ENCODE results near the gene CIAPIN1.
"Not testable (repeated sequence)": the region's sequence is repeated elsewhere in the genome, so short reads cannot be mapped to it uniquely, and the experiment has no call there.

CIAPIN1 gene

DNA sequence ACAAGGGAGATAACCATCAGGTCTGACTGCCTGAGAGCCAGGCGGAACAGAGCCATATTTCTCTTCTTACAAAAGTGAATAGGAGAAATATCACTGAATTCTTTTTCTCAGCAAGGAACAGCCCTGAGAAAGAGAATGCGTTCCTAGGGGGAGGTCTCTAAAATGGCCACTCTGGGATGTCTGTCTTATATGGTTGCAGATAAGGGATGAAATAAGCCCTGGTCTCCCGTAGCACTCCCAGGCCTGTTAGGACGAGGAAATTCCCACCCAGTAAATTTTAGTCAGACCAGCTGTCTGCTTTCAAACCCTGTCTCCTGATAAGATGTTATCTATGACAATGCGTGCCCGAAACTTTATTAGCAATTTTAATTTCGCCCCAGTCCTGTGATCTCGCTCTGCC is 7.2 kb downstream of the CIAPIN1 start:
- not testable (repeated sequence) for FAIRE-seq

DNA sequence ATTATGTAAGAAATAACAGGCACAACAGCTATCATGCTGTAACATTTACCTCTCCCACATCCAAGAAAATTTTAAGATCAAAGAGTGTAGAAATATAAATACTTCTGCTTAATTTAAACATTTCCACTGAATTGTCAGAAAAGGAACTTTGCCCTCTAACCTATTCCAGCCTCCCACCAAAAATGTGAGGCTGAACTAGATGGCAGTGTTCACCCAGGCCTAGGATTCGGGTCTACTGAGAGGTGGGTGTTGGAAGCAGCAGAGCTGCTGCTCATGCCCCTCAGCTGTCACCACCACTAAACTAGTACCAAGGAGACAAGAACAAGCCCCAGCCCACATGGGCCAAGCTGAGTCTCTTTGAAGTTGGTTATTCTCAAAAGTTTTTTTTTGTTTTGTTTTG is 11.3 kb downstream of the CIAPIN1 start:
- FAIRE-seq: no peak

DNA sequence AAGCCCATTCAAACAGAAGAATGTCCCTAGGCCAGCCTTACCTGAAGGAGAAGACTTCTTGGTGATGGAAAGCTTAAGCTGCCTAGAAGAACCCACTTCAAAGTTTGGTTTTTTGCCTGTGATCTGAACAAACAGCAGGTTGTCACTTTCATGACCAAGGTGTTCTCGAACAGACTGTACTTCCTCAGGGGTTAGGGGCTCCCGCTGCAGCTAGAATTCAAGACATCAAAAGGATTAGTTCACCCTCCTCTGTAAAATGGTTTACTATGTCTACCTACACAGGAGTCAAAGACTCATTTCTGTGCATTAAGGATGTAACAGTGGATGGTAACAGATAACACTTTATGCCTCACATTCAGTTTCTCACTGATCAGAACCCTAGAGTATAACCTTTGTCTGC is 13.2 kb downstream of the CIAPIN1 start:
- no peak for FAIRE-seq

DNA sequence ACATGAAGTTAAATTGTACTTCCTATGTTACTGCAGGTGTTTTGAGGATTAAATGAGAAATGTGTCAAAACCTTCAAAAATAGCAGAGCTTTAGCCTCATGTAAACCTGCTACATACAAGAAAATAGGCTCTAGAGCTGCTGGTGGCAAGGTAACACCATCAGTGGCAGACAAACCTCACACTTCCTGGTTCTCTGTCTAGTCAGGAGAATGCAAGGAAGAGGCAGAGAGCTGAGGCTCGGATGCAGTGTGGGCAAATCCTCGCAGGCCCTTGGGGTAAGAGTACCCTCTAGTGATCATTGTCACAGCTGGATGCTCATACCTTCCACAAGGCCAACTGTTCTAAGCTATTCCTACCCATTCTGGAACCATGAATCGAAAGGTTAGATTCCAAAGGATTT is 14.2 kb downstream of the CIAPIN1 start:
- FAIRE-seq: no peak

DNA sequence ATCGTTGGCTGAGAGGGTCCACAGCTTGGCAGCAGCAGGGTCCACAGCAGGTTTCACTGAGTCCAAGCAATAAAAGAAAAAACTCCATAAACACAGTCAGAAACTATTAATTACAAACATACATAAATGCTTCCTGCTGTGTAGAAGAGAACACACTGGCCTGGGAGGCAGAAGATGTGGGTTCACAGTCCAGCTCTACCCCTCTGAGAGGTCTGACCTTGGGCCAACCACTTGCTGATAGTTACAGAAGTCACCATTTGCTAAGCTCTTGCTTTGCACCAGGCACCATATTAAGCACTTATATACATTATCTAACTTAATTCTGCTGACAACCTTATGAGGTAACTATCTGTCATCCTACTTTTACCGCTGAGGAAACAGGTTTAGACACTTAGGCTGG is 14.7 kb downstream of the CIAPIN1 start:
- FAIRE-seq: no peak

DNA sequence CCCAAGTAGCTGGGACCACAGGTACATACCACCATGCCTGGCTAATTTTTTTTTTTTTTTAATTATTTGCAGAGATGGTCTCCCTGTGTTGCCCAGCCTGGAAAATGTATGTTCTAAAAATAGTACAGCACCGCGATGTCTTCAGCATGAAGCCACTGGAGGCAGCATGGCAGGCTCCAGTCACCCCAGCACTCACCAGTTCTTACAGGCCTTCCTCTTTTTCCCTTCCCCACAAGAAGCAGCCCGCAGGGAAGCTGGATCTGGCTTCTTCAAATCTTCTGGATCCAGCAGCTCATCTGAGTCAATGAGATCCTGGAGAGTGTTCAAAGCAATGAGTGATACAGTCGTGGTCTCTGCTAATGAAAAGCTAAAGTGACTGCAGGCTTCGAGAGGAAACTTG is 16.2 kb downstream of the CIAPIN1 start:
- FAIRE-seq: no peak

DNA sequence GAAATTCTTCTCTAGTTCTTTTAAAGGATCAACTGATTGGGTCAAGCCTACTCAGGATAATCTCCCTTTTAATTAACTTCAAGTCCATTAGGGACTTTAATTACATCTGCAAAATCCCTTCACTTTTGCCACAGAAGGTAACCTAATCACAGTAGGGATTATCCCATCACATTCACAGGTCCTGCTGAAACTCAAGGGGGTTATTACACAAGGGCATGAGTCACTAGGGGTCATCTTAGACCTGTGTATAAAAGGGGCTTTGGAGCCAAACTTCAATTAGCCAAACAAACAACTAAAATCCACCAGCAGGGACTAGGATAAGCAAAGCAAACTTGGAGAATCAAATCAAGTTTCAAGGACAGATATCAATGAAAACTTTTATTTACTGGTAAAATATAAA is 19.4 kb downstream of the CIAPIN1 start:
- no peak for FAIRE-seq

DNA sequence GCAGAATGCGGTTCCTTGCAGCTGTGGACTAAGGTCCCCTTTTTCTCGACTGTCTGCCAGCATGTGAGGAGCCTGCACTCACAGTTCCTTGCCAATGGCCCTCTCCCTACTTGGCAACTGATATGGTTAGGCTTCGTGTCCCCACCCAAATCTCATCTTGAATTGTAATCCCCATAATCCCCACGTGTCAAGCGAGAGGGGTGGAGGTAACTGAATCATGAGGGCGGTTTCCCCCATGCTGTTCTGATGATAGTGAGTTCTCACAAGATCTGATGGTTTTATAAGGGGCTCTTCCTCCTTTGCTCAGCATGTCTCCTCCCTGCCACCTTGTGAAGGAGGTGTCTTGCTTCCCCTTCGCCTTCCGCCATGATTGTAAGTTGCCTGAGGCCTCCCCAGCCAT is 19.9 kb downstream of the CIAPIN1 start:
- no peak for FAIRE-seq

DNA sequence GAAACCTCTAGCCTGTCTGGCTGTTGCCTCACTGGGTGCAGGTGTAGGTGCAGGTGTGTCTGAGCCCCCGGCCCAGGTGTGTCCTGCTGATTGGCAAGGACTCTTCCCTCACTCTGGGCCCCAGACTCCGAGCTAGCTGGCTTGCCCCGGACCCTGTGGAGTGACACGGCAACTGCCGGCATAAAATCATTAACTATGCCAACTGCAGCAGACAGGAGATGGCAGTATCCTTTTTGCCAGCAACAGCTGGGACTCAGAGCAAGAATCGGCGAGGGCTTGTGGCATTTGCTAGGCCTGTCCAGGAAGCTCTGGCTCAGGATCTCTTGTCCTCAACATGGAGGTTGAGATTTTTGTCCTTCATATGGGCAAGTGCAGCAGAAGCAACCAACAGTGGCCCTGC is 20.8 kb downstream of the CIAPIN1 start:
- FAIRE-seq: no peak

DNA sequence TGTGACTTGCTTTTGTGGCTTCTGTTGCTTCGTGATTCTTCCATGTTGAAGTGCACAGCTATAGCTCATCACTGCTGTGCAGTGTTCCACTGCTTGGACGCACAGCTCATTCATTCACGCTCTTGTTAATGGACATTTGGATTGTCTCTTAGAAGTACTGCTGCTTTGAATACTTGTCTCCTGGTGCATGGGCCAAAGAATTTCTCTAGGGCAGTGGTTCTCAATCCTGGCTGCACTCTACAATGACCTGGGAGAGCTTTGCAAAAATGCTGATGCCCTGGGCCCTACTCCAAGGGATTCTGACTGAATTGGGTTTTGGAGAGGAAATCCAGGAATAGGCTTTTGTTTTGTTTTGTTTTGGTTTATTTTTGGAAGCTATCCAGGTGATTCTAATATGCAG is 22.6 kb downstream of the CIAPIN1 start:
- no peak for FAIRE-seq

DNA sequence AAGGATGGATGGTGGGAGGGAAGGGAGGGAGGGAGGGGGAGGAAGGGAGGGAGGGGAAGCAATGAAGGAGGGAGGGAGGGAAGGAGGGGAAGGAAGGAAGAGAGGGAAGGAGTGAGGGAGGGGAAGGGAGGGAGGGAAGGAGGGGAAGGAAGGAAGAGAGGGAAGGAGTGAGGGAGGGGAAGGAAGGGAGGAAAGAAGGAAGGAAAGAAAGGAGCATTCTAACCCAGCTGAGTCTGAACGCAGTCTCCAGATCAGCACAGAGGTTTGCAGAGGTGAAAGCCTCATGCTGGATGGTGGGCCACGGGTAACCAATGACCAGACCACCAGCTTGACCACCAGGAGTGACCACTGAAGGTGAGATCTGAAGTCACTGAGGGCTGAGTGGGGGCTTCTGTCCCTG is 24.0 kb downstream of the CIAPIN1 start:
- FAIRE-seq: no peak

DNA sequence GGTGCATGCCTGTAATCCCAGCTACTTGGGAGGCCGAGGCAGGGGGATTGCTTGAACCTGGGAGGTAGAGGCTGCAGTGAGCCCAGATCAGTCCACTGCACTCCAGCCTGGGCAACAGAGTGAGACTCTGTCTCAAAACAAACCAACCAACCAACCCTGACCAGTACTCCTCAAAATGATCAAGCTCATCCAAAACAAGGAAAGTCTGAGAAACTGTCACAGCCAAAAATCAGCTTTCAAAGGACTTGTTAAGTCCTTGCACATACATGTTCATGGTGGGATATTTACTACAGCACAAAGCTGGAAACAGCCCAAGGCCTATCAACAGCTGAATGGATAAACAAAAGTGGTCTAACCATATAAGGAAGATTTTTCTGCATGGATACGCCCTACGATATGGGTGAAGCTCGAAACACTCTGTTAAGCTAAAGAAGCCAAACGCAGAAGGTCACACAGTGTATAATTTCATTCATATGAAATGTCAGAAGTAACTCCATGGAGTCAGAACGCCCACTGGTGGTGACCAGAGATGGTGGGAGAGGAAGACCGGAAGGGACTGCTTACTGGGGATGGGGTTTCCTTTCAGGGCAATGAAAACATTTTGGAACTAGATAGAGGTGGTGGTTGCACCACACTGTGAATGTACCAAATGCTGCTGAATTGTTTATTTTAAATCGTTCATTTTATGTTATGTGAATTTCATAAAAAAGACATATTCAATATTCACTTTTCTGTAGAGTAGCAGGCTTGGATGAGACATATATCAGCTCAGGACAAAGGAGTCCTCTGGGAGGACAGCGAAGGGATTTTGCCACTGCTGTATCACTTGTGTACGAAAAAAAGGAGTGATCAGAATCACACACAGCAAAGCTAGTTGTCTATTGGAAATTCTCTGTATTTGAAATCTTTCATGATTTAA is 24.9 kb downstream of the CIAPIN1 start:
- no peak for FAIRE-seq

DNA sequence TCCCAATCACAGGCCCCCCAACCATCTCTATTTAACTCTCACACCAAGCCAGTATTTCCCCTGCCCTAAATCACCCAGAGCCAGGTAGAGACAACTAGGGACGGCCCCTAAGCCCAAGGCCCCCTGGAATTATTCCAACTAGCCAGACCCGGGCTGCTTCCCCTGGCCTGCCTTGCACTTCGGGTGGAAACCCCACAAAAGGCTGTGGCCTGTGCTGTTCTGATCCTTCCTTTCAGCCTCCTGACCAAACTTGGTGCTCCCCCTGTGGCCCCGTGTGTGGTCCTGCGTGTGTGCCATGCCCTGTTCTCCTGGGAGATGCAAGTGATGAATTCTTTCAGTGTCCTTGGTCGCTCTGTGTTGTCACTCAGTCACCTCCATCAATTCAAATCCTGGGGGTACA is 27.7 kb downstream of the CIAPIN1 start:
- FAIRE-seq: no peak

DNA sequence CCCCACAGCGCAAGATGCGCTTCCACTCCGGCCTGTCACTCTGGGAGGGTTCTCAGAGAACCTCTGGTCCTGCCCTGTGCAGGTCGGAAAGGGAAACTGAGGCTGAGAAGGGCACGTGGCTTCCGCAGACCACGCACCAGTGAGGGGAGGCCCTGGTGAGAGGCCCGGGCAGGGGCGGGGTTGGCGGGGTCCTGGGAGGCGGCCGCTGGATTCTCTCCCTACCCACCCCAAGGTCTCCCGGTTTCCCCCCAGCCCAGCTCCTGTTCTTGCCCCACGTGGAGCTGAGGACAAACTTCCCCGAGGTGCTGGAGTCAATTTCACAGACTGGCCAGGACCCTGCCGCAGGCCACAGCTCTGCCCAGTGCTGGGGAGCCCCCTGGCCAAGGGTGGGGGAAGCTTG is 31.1 kb downstream of the CIAPIN1 start:
- FAIRE-seq: no peak

DNA sequence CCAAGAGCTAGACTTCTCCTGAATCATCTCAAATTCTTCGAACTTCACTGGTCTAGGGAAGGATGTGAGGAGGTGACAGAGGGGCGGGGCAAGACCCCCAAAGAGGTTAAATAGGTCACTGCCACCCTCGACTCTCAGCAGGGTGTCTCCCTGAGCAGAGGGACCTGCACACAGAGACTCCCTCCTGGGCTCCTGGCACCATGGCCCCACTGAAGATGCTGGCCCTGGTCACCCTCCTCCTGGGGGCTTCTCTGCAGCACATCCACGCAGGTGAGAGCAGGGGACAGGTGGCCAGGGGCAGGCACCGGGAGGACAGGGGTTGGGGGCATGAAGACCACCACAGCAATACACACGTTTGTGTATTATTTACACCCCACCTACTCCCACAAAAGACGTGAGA is 33.5 kb downstream of the CIAPIN1 start:
- FAIRE-seq: no peak

DNA sequence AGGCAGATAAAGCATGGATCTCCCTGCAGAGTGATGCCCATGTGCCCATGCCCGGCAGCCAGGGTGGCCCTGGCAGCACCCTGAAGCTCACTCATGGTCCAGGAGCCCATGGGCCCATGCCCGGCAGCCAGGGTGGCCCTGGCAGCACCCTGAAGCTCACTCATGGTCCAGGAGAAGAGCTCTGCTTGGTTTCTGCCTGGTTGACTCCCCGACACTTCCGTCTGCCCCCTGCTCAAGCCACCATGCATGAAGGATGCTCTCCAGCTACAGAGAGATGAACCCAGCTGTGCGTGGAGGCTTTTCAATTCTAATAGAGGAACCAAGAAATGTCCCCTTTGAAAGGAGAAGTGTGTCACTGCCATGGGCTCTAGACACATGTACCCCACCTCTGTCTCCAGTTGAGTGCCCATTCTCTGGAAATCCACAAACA is 33.9 kb downstream of the CIAPIN1 start:
- FAIRE-seq: no peak

DNA sequence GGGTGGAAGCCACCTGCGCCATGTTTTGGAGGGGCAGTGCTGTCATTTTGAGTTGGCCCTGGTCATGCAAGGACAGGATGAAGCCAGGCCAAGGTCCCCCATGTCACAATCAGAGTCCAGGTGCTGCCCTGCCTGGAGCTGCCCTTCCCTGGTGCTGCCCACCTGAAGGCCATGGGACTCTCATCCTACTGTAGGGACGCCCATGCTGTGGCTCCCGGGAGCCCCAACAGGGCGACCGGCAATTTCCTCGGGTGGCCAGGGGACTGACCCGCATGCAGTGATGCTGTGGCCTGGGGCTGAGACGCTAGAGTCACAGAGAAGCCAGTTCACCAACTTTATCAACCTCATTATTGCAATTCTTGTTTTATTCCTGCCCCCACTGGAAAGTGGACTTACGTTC is 34.6 kb downstream of the CIAPIN1 start:
- FAIRE-seq: no peak

DNA sequence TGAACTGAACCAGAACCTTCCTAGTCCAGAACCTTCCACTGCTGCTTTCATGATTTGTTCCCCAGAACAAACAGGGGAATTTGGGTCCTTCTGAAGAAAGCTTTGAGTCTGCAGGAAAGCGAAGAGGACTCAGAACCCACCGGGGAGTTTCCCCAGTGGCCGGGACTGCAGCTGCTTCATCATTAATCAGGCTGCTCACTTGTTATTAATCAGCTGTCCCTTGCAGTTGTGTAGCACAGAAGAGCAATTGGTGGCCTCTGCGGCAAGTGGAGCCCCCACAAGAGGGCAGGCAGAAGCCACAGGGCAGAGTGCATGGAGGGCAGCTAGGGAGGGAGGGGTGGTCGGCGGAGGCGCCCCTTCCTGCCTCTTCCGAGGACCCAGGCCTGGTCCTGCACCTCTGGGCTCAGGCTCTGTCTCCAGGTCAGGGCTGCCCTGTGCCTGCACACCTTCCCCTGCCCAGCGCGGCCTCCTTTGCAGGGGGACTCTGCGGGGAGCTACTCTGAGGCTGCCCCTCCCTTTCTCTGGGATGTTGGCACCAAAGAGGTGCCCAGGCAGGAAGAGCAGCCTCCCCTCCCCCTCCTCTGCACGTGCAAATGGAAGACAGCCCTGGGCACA is 35.7 kb downstream of the CIAPIN1 start:
- no peak for FAIRE-seq

DNA sequence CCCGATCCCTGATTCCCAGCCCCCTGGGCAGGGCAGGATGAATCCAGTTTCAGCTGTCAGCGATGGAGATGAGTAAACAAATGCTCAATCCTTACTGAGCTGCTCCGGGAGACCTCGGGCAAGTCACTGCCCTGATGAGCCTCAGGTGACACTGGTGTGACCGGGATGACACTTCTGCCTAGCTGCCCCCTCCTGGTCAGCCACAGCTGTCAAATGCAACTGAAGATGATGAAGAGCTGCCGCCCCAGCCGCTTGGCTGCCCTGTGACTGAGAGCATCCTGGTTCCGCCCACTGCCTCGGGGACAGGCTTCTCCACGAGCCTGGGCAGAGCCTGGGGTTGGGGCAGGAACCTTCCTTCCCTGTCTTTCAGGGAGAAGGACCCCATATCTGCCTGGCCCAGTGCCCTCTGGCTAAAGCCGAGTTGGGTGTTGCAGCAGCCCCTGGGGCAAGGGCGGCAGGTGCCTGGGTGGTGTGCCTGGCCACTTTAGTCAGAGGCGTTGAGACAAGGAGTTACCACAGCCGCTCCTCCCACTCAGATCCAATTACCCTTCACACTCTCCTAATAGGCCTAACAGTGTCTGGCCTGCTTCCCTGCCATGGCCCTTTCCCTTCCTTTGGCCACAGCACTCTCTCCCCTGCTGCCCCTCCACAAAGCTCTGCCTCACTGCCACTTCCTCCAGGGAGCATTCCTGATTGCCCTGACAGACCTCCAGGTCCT is 37.2 kb downstream of the CIAPIN1 start:
- FAIRE-seq: no peak

DNA sequence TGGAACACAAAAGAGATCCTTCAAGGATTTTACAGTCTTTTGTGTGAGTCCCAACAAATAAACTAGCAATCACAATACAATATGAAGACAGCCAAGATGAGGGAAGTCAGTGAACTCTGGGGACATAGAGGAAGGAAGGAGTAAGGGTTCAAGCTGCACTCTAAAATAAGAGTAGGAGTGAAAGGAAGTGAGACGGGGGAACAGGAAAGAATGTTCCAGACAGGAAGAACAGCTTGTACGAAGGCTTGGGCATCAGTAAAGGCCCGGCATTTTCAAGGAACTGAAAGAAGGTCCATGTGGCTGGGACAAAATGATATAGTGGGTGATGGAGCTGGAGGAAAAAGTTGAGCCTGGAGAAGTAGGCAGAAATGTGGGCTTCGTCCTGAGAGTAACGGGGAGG is 38.1 kb downstream of the CIAPIN1 start:
- FAIRE-seq: no peak

DNA sequence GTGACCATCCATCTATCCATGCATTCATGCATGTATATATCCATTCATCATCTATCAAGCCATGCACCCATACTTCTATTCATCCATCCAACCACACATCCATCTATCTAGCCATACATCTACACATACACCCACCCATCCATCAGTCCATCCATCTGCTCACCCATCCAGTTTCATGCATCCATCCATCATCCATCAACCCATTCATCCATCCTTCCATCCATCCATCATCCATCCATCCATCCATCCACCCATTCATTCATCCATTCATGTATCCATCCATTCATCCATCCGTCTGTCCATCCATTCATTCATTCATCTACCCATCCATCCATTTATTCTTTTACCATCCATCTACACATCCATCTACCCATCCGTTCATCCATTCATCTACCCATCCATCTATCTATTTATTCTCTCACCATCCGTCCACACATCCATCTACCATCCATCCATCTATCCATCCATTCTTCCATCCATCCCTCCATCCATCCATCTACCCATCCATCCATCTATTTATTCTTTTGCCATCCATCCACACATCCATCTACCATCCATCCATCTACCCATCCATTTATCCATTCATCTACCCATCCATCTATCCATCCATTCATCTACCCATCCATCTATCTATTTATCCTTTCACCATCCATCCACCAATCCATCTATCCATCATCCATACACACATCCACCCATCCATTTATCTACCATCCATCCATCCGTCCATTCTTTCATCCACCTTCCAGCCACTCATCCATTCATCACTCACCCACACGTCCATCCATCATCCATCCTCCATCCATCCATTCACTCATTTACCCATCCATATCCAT is 39.4 kb downstream of the CIAPIN1 start:
- FAIRE-seq: no peak

DNA sequence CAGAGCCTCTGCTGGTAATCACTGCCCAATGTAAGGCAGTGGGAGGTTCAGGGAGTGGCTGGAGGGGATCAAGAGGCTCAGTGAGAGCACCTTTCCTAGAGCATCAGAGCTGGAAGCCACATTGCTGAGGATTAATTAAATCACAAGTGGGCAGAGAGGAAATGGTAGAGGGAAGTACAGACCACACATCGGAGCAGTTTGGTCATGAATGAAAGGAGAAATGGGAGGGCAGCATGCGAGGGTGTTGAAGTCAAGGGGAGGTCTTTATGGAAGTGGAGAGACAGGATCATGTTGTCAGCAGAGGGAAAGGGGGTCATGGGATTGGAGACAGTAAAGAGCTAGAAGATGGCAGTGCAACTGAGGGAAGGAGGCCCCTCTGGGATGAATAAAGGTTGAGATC is 40.3 kb downstream of the CIAPIN1 start:
- no peak for FAIRE-seq

DNA sequence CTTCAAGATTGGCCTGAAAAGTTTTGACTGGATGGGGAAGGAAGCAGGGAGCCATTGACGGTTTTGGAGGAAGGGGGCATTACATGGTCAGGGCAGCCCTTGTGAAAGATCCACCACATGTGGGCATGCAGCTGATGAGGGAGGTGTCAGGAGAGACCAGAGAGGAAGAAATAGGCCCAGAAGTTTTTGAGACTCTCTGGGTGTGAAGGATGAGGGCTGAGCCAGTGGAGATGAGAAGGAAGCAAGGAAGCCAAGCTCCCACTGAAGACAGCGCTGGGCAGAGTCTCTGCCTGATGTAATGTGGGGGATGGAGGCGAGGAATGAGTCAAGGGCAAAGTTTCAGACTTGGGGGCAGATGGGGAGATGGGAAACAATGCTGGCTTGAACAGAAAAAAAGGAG is 42.1 kb downstream of the CIAPIN1 start:
- FAIRE-seq: no peak
